ENCODE measurements around the gene MAN2B2. TPM values are rescaled to one million over a fixed set of nuclear protein-coding genes. Genes with fewer than 3 reads are reported as not detected.

MAN2B2 gene
- total RNA-seq, 1 experiment from 2014 or later: 5.9 TPM

DNA sequence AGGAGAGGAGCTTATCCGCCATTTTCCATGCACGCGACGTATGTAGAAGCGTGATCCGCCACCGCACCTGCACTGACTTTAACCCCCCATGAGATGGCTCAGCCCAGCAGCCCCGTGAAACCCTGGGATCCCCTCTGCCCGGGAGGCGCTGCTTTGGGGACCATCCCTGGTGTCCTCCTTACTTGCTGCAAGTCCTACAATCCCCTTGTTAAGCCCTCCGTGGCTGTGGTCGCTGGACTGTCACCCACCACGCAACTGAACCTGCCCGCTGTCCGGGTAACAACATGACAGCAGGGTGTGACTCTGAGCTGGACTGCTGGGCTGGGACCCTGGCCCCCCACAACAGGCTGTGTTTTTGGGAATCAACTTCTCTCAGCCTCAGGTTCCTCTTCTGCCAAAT is 44.7 kb upstream of the MAN2B2 start:
- no peak overlapping the region for H3K14ac ChIP-seq (ENCODE audit: insufficient read depth, low read length)
- no peak overlapping the region for H3T11ph ChIP-seq (ENCODE audit: low read length)
- H3K36me3 Mint-ChIP-seq (ENCODE audit: insufficient read depth in 1 of 3, low read depth in 3 of 3): no peaks in the 10 kb centered on the region
- no peak overlapping the region for H2AFZ ChIP-seq (ENCODE audit: low read length)
- no peaks in the 10 kb centered on the region for H3K79me1 ChIP-seq (ENCODE audit: insufficient read depth, low read depth, low read length, poor library complexity, severe bottlenecking)
- H2BK12ac ChIP-seq (ENCODE audit: insufficient read length, low read depth, low read length): no peak overlapping the region
- no peak overlapping the region for H3K4ac ChIP-seq (ENCODE audit: low read depth, low read length)
- no peaks in the 10 kb centered on the region for H4K20me1 ChIP-seq (ENCODE audit: control insufficient read depth, insufficient read depth, insufficient read length)
- no peak overlapping the region for H3K4me3 Mint-ChIP-seq
- H3K9me3 ChIP-seq (ENCODE audit: control insufficient read depth, low read depth, low read length): no peaks in the 10 kb centered on the region
- H3K4me2 ChIP-seq (ENCODE audit: insufficient read depth, insufficient read length, low read length): no peak overlapping the region
- H3K27me3 ChIP-seq (ENCODE audit: insufficient read depth, low read length): 0 out of 2 replicates have a peak, but pooled peaks cover 2% of the 10 kb centered on the region
- H2BK15ac ChIP-seq (ENCODE audit: low read depth, low read length): no peak overlapping the region
- TF ChIP-seq, protein P1, sequence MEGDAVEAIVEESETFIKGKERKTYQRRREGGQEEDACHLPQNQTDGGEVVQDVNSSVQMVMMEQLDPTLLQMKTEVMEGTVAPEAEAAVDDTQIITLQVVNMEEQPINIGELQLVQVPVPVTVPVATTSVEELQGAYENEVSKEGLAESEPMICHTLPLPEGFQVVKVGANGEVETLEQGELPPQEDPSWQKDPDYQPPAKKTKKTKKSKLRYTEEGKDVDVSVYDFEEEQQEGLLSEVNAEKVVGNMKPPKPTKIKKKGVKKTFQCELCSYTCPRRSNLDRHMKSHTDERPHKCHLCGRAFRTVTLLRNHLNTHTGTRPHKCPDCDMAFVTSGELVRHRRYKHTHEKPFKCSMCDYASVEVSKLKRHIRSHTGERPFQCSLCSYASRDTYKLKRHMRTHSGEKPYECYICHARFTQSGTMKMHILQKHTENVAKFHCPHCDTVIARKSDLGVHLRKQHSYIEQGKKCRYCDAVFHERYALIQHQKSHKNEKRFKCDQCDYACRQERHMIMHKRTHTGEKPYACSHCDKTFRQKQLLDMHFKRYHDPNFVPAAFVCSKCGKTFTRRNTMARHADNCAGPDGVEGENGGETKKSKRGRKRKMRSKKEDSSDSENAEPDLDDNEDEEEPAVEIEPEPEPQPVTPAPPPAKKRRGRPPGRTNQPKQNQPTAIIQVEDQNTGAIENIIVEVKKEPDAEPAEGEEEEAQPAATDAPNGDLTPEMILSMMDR (conservative IDR thresholded peaks at IDR 0.05): no peak
- no peak overlapping the region for H2BK5ac ChIP-seq (ENCODE audit: insufficient read length, low read length)
- H2BK20ac ChIP-seq (ENCODE audit: low read depth, low read length, poor library complexity, severe bottlenecking): no peak overlapping the region
- no peak overlapping the region for H2BK120ac ChIP-seq (ENCODE audit: low read depth, low read length, poor library complexity, severe bottlenecking)
- no peak overlapping the region for H2AK5ac ChIP-seq (ENCODE audit: insufficient read length, low read length)
- WGBS (ENCODE audit: extremely low coverage, insufficient read length, low lambda C conversion rate): no CpG with 5 or more reads among the region's 15 CpGs
- no peak overlapping the region for H4K91ac ChIP-seq (ENCODE audit: insufficient read length, low read depth, low read length)
- no peak overlapping the region for H3K27ac ChIP-seq (ENCODE audit: insufficient read length, low read depth, low read length)
- H3K4me1 ChIP-seq (ENCODE audit: insufficient read depth, low read length): peaks cover 4% of the 10 kb centered on the region; the same call in 1 of the 2 replicates
- H3K18ac ChIP-seq (ENCODE audit: insufficient read length, low read depth, low read length): no peak overlapping the region
- no peak overlapping the region for H4K8ac ChIP-seq (replicated peaks; ENCODE audit: insufficient read length, low read depth, low read length)
- peaks cover 18 to 31% of the 10 kb centered on the region in 2 experiments for H3K4me1 Mint-ChIP-seq
- no peak for DNase-seq
- no peaks in the 10 kb centered on the region for H3K79me2 ChIP-seq (ENCODE audit: insufficient read depth, low read length)
- H3K27ac Mint-ChIP-seq: no peak overlapping the region
- no peaks in the 10 kb centered on the region for H3K23me2 ChIP-seq (ENCODE audit: insufficient read length, low read depth, low read length, poor library complexity, severe bottlenecking)
- no peak overlapping the region for H4K5ac ChIP-seq (ENCODE audit: insufficient read length, low read depth, low read length)
- no peaks in the 10 kb centered on the region; a peak in 1 of 5 replicates for H3K9me3 Mint-ChIP-seq
- no peak overlapping the region for H3K56ac ChIP-seq (ENCODE audit: insufficient read length, low read depth, low read length)
- peaks cover 3% of the 10 kb centered on the region for H3K27me3 Mint-ChIP-seq (ENCODE audit: low read depth)
- H3K9ac ChIP-seq (ENCODE audit: extremely low read depth, insufficient read length, low read length): no peak overlapping the region
- no peak overlapping the region for H3K23ac ChIP-seq (ENCODE audit: insufficient read length, low read depth, low read length)

Measured in H9 (cell line).